B cell (primary cell): ENCODE measurements around the gene CDK13.

Experiments
- EZH2 ChIP-seq: IDR thresholded peaks from 2 replicates; pipeline ENCODE4 v1.6.1; 2012; ENCODE audit warnings: borderline replicate concordance, low read depth, mild to moderate bottlenecking, moderate library complexity, low read length; ENCODE audit not compliant: insufficient read depth, poor library complexity, severe bottlenecking
- TF ChIP-seq, protein P1 (sequence below): fragments of 200-600 bp; IDR thresholded peaks from one replicate; pipeline ENCODE4 v1.8.0; 2022; ENCODE audit warnings: antibody characterized with exemption, mild to moderate bottlenecking

GRCh38 chr7:40014376-40014775 lies 64.3 kb downstream of the CDK13 start:
- TF ChIP-seq, protein P1, sequence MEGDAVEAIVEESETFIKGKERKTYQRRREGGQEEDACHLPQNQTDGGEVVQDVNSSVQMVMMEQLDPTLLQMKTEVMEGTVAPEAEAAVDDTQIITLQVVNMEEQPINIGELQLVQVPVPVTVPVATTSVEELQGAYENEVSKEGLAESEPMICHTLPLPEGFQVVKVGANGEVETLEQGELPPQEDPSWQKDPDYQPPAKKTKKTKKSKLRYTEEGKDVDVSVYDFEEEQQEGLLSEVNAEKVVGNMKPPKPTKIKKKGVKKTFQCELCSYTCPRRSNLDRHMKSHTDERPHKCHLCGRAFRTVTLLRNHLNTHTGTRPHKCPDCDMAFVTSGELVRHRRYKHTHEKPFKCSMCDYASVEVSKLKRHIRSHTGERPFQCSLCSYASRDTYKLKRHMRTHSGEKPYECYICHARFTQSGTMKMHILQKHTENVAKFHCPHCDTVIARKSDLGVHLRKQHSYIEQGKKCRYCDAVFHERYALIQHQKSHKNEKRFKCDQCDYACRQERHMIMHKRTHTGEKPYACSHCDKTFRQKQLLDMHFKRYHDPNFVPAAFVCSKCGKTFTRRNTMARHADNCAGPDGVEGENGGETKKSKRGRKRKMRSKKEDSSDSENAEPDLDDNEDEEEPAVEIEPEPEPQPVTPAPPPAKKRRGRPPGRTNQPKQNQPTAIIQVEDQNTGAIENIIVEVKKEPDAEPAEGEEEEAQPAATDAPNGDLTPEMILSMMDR, result no peak
- no peak for TF ChIP-seq EZH2
